Type B pancreatic cell (in vitro differentiated cells): Measurements from ENCODE around the gene SMCHD1. TPM values are rescaled to one million over a fixed set of nuclear protein-coding genes. Genes with fewer than 3 reads are reported as not detected.
"Not testable (repeated sequence)": the region's sequence is repeated elsewhere in the genome, so short reads cannot be mapped to it uniquely, and the experiment has no call there.

Source experiments
- DNase-seq: peaks from one replicate; pipeline ENCODE4 v3.0.0; 2021; ENCODE audit warnings: mixed read lengths; ENCODE audit not compliant: unreplicated experiment; ENCODE audit errors: extremely low spot score
- H3K27ac Mint-ChIP-seq: 2 replicates; pipeline ENCODE4 v1.8.0; 2021; ENCODE audit warnings: mild to moderate bottlenecking, mixed read lengths
- H3K27me3 Mint-ChIP-seq: 2 replicates; pipeline ENCODE4 v1.8.0; 2021; ENCODE audit warnings: mixed read lengths
- H3K36me3 Mint-ChIP-seq: 2 replicates; pipeline ENCODE4 v1.8.0; 2021; ENCODE audit warnings: mixed read lengths
- H3K4me1 Mint-ChIP-seq: one replicate; pipeline ENCODE4 v1.8.0; 2021; ENCODE audit warnings: mixed read lengths; ENCODE audit not compliant: unreplicated experiment
- H3K4me3 Mint-ChIP-seq: 2 replicates; pipeline ENCODE4 v1.8.0; 2021; ENCODE audit warnings: mild to moderate bottlenecking, mixed read lengths
- H3K9me3 Mint-ChIP-seq: 2 replicates; pipeline ENCODE4 v1.8.0; 2021; ENCODE audit warnings: mixed read lengths
- CTCF ChIP-seq: fragments of 200-600 bp; sonication (generic); conservative IDR thresholded peaks from 2 replicates; pipeline ENCODE4 v1.5.0; 2021; ENCODE audit warnings: antibody characterized with exemption, mild to moderate bottlenecking
- total RNA-seq: library from RNA; stranded (reverse); gene quantifications from 2 replicates; pipeline ENCODE4 v1.2.1, GENCODE V29; 2021; ENCODE audit warnings: low replicate concordance

SMCHD1 gene
- total RNA-seq, 1 donor from 2014 or later: 56.5 TPM

GRCh38 chr18:2824865-2825264 is 169.3 kb downstream of the SMCHD1 start:
- DNase-seq: no peak
- no peak overlapping the region for H3K27ac Mint-ChIP-seq
- TF ChIP-seq CTCF: no peak
- no peak overlapping the region for H3K4me3 Mint-ChIP-seq
- peaks cover 16% of the 10 kb centered on the region for H3K4me1 Mint-ChIP-seq
- peaks cover 6% of the 10 kb centered on the region for H3K36me3 Mint-ChIP-seq
- no peaks in the 10 kb centered on the region for H3K27me3 Mint-ChIP-seq
- peaks cover 11% of the 10 kb centered on the region for H3K9me3 Mint-ChIP-seq

DNA sequence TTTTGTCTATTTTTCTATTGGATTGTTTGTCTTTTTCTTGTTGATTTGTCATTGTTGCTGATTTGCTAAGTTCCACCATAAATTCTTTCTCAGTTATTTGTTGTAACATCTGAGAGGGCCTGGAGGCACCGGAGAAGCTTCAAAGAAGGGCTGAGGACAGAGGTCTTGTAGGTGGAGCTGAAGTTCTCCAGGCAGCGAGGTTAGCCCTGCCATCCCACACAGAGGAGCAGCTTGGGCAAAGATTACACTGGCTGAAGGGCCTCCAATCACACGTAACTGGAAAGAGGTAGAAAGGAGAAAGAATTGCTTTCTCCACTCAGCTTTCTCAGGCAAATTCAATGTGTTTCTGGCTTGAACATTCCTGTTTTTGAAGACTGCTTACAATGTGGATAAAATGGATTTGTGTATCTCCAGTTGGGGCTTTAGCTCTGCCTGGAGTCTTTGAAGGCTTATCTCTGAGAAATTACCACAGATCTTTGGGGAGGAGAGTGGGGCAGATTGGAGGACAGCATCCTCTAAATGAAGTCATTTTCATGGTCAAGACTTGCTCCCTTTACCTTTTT is 170.2 kb downstream of the SMCHD1 start:
- H3K36me3 Mint-ChIP-seq: peaks cover 6% of the 10 kb centered on the region
- no peak for TF ChIP-seq CTCF
- H3K4me3 Mint-ChIP-seq: no peak overlapping the region
- H3K4me1 Mint-ChIP-seq: peaks cover 16% of the 10 kb centered on the region
- no peak for DNase-seq
- no peaks in the 10 kb centered on the region for H3K27me3 Mint-ChIP-seq
- peaks cover 11% of the 10 kb centered on the region for H3K9me3 Mint-ChIP-seq
- no peak overlapping the region for H3K27ac Mint-ChIP-seq

DNA sequence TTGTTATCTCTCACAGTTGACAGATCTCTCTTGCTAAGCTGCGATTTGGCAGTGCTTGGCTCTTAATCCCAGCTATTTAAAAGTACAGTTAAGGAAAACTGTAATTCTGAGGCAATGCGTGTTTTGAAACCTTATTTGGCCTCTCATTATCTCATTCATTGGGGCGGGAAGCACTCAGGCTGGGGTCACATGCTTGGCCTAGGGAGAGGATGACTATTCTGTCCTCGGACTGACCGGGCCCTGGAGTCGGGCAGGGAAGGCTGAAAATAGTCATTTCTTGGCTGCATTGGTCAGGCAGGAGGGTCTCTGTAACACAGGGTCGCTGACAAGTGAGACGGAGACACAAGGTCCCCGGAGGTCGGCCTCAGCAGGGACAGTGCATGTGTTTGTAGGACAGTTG is 171.1 kb downstream of the SMCHD1 start:
- no peak overlapping the region for H3K4me3 Mint-ChIP-seq
- peaks cover 11% of the 10 kb centered on the region for H3K9me3 Mint-ChIP-seq
- no peak for TF ChIP-seq CTCF
- H3K36me3 Mint-ChIP-seq: peaks cover 6% of the 10 kb centered on the region
- H3K4me1 Mint-ChIP-seq: peaks cover 16% of the 10 kb centered on the region
- no peak for DNase-seq
- no peaks in the 10 kb centered on the region for H3K27me3 Mint-ChIP-seq
- H3K27ac Mint-ChIP-seq: no peak overlapping the region

- TF ChIP-seq CTCF: no peak
- Mint-ChIP-seq H3K27ac (no peak overlapping the region), H3K36me3 (peaks cover 6% of the 10 kb centered on the region), H3K4me3 (no peak overlapping the region), H3K9me3 (peaks cover 11% of the 10 kb centered on the region), H3K27me3 (no peaks in the 10 kb centered on the region), H3K4me1 (peaks cover 16% of the 10 kb centered on the region)
- DNase-seq: no peak
Observed at GRCh38 chr18:2827061-2827460, 171.5 kb downstream of the SMCHD1 start.

- H3K36me3 Mint-ChIP-seq, H3K27me3 Mint-ChIP-seq, H3K4me1 Mint-ChIP-seq, H3K4me3 Mint-ChIP-seq, H3K27ac Mint-ChIP-seq, DNase-seq, H3K9me3 Mint-ChIP-seq: not testable (repeated sequence)
Observed at GRCh38 chr18:2836118-2836517, 180.6 kb downstream of the SMCHD1 start.

DNA sequence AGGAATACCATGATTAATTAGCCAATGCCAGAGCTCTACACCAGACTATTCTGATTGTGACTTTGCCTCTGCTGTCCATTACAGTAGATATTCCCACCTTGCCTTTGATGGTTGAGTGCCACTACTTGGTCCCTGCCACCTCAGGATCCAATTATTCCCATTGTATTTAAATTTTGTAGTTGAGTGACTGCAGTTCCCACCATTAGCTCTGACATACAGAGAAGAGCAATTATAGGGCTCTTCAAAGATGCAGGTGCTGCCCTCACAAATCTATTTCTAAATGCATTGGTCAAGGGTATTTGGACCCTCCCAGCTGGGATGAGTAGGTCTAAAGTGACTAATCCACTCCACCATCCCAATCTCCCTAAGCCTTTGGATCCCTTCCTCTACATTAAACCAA is 181.8 kb downstream of the SMCHD1 start:
- not testable (repeated sequence) for H3K4me3 Mint-ChIP-seq, H3K36me3 Mint-ChIP-seq

GRCh38 chr18:2839202-2839601 is 183.7 kb downstream of the SMCHD1 start:
- H3K27ac Mint-ChIP-seq: no peak overlapping the region
- peaks cover 4% of the 10 kb centered on the region for H3K36me3 Mint-ChIP-seq
- H3K27me3 Mint-ChIP-seq: peaks cover 22% of the 10 kb centered on the region
- H3K4me3 Mint-ChIP-seq: no peak overlapping the region
- H3K9me3 Mint-ChIP-seq: peaks cover 7% of the 10 kb centered on the region
- DNase-seq: no peak
- TF ChIP-seq CTCF: no peak
- no peaks in the 10 kb centered on the region for H3K4me1 Mint-ChIP-seq

More for the DNA sequence above, 181.8 kb downstream of the SMCHD1 start:
- DNase-seq, H3K27ac Mint-ChIP-seq, H3K9me3 Mint-ChIP-seq, H3K27me3 Mint-ChIP-seq, H3K4me1 Mint-ChIP-seq: not testable (repeated sequence)
